ENCODE data around the gene PDZD2.

DNA sequence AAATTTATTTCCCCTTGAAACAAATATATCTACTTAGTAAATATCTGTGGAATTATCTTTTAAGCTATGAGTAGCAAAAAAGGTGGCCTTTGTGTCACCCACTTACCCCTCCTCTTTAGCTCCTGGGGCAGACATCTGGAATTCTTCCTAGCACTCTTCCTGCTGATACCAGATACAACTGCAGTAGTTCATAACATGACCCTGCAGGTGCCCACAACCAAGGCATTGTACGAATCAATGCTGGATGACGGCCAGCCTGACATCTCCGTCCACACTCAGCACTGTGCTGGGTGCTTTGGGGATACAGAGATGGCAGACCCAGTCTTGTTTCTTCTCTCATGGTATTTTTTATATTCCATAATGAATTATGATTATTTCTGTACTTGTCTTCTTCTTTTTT lies 382.8 kb downstream of the PDZD2 start:
- TF ChIP-seq, protein P1, sequence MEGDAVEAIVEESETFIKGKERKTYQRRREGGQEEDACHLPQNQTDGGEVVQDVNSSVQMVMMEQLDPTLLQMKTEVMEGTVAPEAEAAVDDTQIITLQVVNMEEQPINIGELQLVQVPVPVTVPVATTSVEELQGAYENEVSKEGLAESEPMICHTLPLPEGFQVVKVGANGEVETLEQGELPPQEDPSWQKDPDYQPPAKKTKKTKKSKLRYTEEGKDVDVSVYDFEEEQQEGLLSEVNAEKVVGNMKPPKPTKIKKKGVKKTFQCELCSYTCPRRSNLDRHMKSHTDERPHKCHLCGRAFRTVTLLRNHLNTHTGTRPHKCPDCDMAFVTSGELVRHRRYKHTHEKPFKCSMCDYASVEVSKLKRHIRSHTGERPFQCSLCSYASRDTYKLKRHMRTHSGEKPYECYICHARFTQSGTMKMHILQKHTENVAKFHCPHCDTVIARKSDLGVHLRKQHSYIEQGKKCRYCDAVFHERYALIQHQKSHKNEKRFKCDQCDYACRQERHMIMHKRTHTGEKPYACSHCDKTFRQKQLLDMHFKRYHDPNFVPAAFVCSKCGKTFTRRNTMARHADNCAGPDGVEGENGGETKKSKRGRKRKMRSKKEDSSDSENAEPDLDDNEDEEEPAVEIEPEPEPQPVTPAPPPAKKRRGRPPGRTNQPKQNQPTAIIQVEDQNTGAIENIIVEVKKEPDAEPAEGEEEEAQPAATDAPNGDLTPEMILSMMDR (IDR thresholded peaks at IDR 0.05; ENCODE audit: poor library complexity, severe bottlenecking) = no peak
- TF ChIP-seq TAF1 (IDR thresholded peaks at IDR 0.05; ENCODE audit: low read depth) = no peak
- TF ChIP-seq RAD21 (conservative IDR thresholded peaks at IDR 0.05) = no peak
